ENCODE measurements around the gene GYPE. TPM values are rescaled to one million over a fixed set of nuclear protein-coding genes. Genes with fewer than 3 reads are reported as not detected.
"Not testable (repeated sequence)": the region's sequence is repeated elsewhere in the genome, so short reads cannot be mapped to it uniquely, and the experiment has no call there.

The GYPE gene
- total RNA-seq, 2 experiments from 2014 or later, result 0.25 to 0.50 TPM

DNA sequence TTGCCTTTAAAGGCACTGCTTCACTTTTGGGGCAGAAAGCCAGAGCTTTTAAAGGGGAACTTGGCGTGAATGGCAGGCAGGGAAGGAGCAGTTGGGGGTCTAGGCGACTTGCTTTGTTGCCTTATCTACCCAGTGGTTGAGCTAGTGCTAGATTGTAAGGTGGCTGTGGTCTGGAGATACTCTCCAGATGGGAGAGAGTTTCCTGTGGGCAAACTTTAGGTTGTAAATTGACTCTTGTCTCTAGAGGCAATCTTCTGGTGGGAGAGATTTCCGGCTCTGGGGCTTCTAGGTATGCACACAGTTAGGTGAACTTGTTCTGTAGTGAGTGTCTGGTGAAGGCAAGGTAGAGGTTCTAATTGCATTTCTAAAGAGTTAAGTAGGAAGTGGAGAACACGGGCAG is 50.7 kb downstream of the GYPE start:
- H3K27ac Mint-ChIP-seq; H3K27me3 Mint-ChIP-seq; CTCF ChIA-PET; POLR2A ChIA-PET; DNase-seq; H3K4me1 Mint-ChIP-seq; H3K4me3 Mint-ChIP-seq; H3K36me3 Mint-ChIP-seq (ENCODE audit: low read depth); H3K9me3 Mint-ChIP-seq: not testable (repeated sequence)

DNA sequence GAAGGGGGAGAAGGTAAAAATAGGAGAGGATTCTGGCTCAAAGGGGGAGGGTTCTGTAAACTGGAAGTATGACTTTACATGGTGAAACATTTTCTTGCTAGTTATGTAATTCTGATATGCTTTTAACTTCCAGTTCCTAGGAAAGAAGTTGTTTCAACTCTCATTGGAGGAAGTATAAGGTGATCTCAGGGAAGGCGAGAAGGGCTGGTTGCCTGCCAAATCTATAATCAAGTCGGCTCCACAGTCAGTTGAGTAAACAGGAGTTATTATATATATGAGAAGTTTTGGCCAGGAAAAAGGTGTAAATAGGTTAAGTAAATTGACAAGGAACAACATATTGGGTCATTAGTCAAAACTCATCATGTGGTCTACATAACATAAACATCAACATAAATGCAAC is 56.1 kb downstream of the GYPE start:
- H3K36me3 Mint-ChIP-seq (ENCODE audit: low read depth); H3K9me3 Mint-ChIP-seq; POLR2A ChIA-PET: not testable (repeated sequence)

DNA sequence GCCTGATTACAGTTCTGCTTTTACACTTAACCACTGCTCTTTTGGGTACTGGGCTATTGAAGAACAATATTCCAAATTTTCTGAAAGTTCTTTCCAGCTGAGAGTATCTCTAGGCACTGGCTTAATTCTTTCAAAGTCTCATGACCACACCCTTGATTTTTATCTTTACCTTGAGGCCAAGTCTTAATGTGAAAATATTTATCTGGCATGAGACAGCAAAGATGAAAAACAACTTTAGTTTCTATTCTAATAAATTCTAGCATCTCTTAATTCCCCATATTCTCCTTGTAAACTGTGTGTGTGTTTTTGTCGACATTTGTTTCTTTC is 61.9 kb downstream of the GYPE start:
- H3K27me3 Mint-ChIP-seq; H3K9me3 Mint-ChIP-seq; H3K36me3 Mint-ChIP-seq (ENCODE audit: low read depth); H3K4me1 Mint-ChIP-seq; CTCF ChIA-PET; DNase-seq; H3K4me3 Mint-ChIP-seq; POLR2A ChIA-PET; H3K27ac Mint-ChIP-seq: not testable (repeated sequence)

More for the DNA sequence above, 56.1 kb downstream of the GYPE start:
- H3K27ac Mint-ChIP-seq, DNase-seq, H3K4me1 Mint-ChIP-seq, H3K4me3 Mint-ChIP-seq, H3K27me3 Mint-ChIP-seq, CTCF ChIA-PET: not testable (repeated sequence)

DNA sequence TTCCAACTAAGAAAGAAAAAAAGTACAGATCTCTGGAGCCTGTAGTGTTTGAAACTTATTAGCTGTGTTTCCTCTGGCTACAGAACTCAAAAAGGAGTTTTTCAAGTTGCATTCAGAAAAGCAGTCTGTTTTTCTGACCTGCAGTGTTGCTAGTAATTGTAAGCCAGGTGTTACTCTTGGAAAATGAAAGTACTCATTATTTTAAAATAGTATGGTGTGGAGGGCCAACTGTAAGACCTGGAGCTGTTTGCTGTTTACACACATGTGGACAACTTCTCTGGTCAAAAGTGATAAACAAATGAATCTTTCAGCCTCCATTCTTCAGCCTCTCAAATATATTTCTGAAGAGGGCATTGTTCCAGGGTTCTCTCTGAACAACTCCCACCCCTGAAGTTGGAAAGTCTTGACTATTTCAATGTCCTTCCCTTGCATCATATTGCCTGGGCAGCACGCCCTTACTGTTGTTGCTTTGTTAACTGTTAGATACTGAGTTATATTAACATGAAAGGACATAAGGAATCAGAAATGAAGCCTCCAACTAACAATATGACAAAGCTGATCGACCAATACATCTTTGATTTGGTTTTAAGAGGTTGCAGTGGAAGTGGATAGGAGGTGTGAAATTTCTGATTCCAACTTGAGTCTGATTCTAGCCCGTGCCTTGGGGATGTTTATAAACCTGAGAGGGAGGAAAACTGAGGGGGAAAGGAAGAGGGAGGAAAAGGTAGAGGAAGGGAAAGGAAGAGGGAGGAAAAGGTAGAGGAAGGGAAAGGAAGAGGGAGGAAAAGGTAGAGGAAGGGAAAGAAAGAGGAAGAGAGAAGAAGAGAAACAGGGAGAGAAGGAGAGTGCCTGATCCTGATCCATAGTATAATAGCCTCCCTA is 62.5 kb downstream of the GYPE start:
- DNase-seq; H3K36me3 Mint-ChIP-seq (ENCODE audit: low read depth); H3K9me3 Mint-ChIP-seq; H3K27me3 Mint-ChIP-seq; POLR2A ChIA-PET; CTCF ChIA-PET; H3K4me1 Mint-ChIP-seq; H3K27ac Mint-ChIP-seq; H3K4me3 Mint-ChIP-seq: not testable (repeated sequence)

DNA sequence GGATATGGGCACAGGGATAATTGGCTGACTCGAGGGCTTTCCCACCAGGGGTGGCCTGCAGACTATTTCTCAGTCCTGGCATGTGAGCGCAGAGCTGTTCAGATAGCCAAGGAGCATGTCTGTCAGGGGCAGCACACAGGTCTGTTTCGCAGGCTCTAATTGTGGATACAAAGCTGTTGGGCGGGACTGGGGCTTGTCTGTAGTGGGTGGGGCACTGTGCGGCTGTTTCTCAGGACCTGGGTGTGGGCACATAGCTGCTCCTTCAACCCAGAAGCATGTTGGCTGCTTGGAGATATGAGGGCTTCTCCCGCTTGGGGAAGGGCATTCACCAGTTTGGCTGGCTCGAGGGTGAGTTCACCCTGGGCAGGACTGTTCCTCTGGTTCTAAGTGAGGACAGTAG is 65.9 kb downstream of the GYPE start:
- DNase-seq; POLR2A ChIA-PET; H3K27me3 Mint-ChIP-seq; CTCF ChIA-PET; H3K9me3 Mint-ChIP-seq; H3K4me3 Mint-ChIP-seq; H3K27ac Mint-ChIP-seq; H3K36me3 Mint-ChIP-seq (ENCODE audit: low read depth); H3K4me1 Mint-ChIP-seq: not testable (repeated sequence)

DNA sequence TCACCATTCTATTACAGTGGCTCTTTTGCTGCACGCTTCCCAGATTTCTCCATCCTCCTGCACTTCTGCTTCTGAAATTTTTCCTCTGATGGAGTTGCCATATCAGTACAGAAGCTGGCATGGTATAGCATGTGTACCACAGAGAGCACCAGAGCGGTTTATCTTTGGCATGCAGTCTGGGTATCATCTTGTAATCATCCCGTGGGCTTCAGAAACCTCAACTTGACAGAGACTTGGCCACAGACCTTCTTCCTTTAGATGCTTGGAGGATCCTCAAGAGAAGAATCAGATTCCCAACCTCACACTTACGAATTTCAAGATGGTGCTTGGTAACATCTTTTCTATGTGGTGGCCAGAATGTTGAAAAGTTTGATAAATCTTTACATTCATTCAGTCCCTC is 71.2 kb downstream of the GYPE start:
- H3K36me3 Mint-ChIP-seq (ENCODE audit: low read depth); CTCF ChIA-PET; H3K27me3 Mint-ChIP-seq; DNase-seq; H3K4me3 Mint-ChIP-seq; H3K4me1 Mint-ChIP-seq; POLR2A ChIA-PET; H3K27ac Mint-ChIP-seq: not testable (repeated sequence)
- peaks cover 17% of the 10 kb centered on the region for H3K9me3 Mint-ChIP-seq

DNA sequence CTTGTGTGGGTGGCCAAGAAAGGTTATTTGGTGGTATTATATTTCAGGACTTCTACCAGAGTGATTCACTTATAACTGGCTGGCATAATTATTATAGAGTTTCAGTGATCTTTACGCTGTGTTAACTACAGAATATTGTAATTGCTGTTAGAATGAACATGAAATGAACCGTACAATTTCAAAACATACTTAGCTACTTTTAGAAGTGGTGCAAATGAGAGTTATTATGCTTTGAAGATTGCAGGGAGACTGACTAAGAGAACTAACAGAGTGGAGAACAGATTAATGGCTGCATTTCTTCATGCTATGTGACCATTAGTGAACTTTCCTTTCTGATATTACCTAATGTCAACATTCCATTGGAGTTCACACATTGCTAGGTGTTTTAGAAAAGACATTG is 71.7 kb downstream of the GYPE start:
- H3K4me3 Mint-ChIP-seq; H3K36me3 Mint-ChIP-seq (ENCODE audit: low read depth); H3K27ac Mint-ChIP-seq; DNase-seq; H3K4me1 Mint-ChIP-seq; H3K27me3 Mint-ChIP-seq; CTCF ChIA-PET; POLR2A ChIA-PET: not testable (repeated sequence)
- H3K9me3 Mint-ChIP-seq, result peaks cover 17% of the 10 kb centered on the region

DNA sequence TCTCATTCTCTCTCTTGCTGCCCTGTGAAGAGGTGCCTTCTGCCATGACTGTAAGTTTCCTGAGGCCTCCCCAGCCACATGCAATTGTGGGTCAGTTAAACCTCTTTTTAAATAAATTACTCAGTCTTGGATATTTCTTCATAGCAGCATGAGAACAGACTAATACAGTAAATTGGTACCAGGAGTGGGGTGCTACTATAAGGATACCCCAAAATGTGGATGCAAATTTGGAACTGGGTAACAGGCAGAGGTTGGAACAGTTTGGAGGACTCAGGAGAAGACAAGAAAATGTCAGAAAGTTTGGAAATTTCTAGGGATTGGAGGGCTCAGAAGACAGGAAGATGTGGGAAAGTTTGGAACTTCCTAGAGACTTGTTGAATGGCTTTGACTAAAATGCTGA is 74.8 kb downstream of the GYPE start:
- H3K4me1 Mint-ChIP-seq, H3K27me3 Mint-ChIP-seq: not testable (repeated sequence)

DNA sequence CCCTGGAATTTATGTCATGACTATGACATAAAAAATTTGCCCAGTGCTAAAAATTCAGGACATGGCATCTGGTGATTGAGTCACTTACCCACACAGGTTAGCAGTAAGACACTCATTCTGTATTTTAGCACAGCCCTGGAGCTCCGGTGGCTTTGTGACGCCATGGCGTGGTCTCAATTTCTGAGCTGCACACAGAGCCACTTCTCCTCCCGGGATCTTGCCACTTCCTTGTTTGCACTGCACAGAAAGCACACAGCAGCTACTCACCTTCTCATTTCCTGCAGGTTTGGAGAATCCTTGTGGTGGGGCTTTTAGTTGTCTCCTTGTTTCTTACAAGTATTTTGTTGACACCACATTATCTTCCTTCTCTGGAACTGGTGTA is 76.1 kb downstream of the GYPE start:
- H3K4me3 Mint-ChIP-seq; CTCF ChIA-PET; H3K27me3 Mint-ChIP-seq; H3K36me3 Mint-ChIP-seq (ENCODE audit: low read depth); POLR2A ChIA-PET; H3K27ac Mint-ChIP-seq; DNase-seq; H3K4me1 Mint-ChIP-seq: not testable (repeated sequence)
- peaks cover 17% of the 10 kb centered on the region for H3K9me3 Mint-ChIP-seq

More for the DNA sequence above, 74.8 kb downstream of the GYPE start:
- H3K27ac Mint-ChIP-seq; POLR2A ChIA-PET; H3K4me3 Mint-ChIP-seq; H3K36me3 Mint-ChIP-seq (ENCODE audit: low read depth); CTCF ChIA-PET; DNase-seq: not testable (repeated sequence)
- H3K9me3 Mint-ChIP-seq, result peaks cover 17% of the 10 kb centered on the region

Other genes with a start within 250 kb of the GYPE start
- gene FREM3, start 204.9 kb downstream of the GYPE start, total RNA-seq, result not detected
- gene GYPB, start 113.8 kb upstream of the GYPE start, total RNA-seq, result not detected
- gene GYPA, start 235.2 kb upstream of the GYPE start, total RNA-seq, result not detected